Muscle of leg (tissue), 11 donors: ENCODE results near the gene HOXB2. TPM values are rescaled to one million over a fixed set of nuclear protein-coding genes. Genes with fewer than 3 reads are reported as not detected.

Experiments
- DNase-seq: peaks from one replicate; pipeline ENCODE4 v3.0.0; 2013
- H3K27ac ChIP-seq: one replicate; pipeline ENCODE4 v1.5.1; 2013; ENCODE audit warnings: mild to moderate bottlenecking, low read length, control low read depth
- H3K27me3 ChIP-seq: one replicate; pipeline ENCODE4 v1.6.1; 2013; ENCODE audit warnings: low read length; ENCODE audit not compliant: control insufficient read depth, insufficient read depth
- H3K36me3 ChIP-seq: one replicate; pipeline ENCODE4 v1.6.1; 2013; ENCODE audit warnings: low read length; ENCODE audit not compliant: control insufficient read depth, insufficient read depth
- H3K4me1 ChIP-seq: one replicate; pipeline ENCODE4 v1.6.1; 2013; ENCODE audit warnings: low read length; ENCODE audit not compliant: control insufficient read depth, insufficient read depth
- H3K4me3 ChIP-seq: one replicate; pipeline ENCODE4 v1.5.1; 2013; ENCODE audit warnings: low read length, control low read depth
- H3K9me3 ChIP-seq: replicated peaks from 2 replicates; pipeline ENCODE4 v1.6.1; 2013; ENCODE audit warnings: low read depth, low read length; ENCODE audit not compliant: control insufficient read depth
- WGBS: methylation state at CpG from one replicate; pipeline ENCODE4 v1.1.5; 2013; ENCODE audit warnings: missing lambda C conversion rate; ENCODE audit not compliant: insufficient coverage; 5-methylcytosine and 5-hydroxymethylcytosine counted together
- polyA plus RNA-seq, 8 donors: library from polyadenylated mRNA; unstranded; fragments of 120-200 nt; gene quantifications; one replicate each; pipeline versions ENCODE4 v1.2.1 to v1.2.3, GENCODE V29; 2013; ENCODE audit warnings: inconsistent platforms in 1 of 8, low replicate concordance in 1 of 8; ENCODE audit not compliant: insufficient read length in 8 of 8, insufficient read depth in 1 of 8
- total RNA-seq: library from RNA; stranded (reverse); fragments of 120-200 nt; gene quantifications from one replicate; pipeline ENCODE4 v1.2.4, GENCODE V29; 2013

Gene HOXB2
- total and polyA plus RNA-seq, 9 donors = 2.7 to 14.2 (median 10.0) TPM

DNA sequence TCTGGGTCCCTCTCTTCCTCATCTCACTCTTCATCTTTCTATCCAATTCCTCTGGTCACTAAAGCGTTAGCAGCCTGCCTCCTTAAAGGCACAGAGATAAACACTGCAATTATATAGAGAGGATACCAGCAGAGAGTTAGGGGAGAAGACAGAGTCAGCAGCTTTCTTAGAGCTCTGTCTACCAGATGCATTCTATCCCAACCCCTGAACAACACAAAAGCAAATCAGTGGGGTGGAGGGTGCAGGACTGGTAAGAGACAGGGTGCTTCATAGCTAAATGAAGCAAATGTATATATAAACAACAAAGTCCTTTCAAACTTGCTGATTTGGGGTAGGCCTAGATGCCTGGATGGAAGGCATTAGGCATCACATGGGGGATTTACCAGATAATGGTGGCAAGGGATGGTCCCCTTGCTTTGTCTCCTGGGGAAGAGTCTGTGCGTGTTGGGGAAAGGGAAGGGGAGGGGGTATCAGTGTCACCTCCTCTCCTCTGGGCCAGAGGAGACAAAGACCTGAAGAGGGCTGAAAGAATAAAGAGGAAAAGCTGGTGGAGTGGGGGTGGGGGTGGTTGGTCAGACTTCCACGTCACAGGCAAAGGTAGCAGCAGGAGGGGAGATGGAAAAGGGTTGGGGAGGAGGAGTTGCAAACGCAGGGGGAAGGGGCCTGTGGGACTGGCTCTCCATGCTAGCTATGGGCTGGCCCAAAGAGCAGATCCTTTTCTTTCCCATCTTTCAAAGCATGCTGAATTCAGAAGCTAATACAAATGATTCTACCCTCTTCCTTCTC, 21.2 kb upstream of the HOXB2 start:
- Histone ChIP-seq H3K27me3 (peaks cover 96% of the 10 kb centered on the region), H3K4me3 (no peak overlapping the region), H3K9me3 (no peaks in the 10 kb centered on the region), H3K4me1 (peaks cover 29% of the 10 kb centered on the region), H3K27ac (no peak overlapping the region), H3K36me3 (no peaks in the 10 kb centered on the region)
- 46% methylated on average over 2 of the region's 4 CpGs for WGBS
- DNase-seq = no peak

DNA sequence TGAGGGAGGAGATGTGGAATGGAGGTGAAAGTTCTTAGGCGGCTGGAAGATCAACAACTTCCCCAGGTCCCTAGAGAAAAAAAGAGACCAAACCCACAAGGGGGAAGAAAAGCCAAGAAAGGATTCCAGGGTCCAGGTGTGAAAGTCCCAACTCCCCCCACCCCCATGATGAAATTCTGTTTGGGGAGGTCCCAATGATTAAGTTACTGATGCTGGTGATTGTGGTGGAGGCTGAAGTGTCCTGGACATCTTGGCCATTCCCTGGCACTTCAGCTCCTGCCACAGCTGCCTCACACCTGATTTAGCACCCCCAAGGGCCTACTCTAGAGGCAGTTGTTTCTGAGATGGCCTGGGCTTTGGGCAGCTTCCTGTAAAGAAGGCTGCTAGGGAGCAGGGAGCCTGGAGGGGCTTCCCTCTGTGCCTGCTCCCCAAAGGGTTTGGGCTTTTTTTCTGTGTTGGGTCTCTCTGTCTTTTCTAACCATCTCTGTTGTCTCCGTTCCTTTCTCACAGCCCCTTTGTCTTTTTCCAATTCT, 20.2 kb upstream of the HOXB2 start:
- DNase-seq = no peak
- WGBS = no CpG with 5 or more reads among the region's 2 CpGs
- Histone ChIP-seq H3K4me3 (peak overlapping the region; percentile 48), H3K9me3 (no peaks in the 10 kb centered on the region), H3K27me3 (peaks cover 94% of the 10 kb centered on the region), H3K4me1 (peaks cover 20% of the 10 kb centered on the region), H3K27ac (peak overlapping the region; percentile 38), H3K36me3 (no peaks in the 10 kb centered on the region)

DNA sequence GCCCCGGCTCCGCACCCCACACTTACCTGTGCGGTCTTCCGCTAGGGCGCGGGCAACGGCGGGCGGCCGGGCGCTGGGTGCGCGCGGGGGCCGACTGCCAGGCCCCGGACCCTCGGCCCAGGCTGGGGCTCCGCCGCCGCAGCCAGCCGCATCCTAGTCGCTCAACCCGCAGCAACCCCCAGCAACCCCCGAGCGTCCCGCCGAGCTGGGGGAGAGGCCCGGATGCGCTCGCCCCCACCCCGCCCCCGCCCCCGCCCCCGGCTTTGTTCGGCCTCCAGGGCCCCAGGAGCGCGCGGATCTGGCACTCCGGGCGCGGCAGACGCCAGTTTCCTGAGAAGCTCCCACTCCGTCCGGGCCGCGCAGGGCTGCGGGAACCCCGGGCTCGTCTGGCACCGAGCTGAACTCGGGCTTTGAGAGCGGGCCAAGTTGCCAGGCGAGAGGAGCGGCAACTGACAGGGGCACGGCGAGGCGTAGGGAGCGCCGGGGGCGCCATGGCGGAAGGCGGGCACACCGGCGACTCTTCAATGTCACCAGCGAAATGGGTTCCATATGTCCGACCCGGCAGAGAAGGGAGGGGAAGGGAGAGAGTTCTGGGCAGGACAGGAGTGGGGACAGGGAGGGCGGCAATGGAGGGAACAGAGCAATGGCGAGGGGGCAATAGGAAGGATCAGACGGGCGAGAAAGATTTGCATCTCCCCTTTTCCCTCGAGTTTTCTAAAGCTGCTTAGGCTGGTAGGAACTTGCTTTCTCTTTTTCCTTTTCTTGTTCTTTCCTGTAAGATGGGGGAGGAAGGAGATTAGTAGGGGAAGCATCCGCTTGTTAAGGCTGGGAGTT, 19.5 kb upstream of the HOXB2 start:
- no peak for DNase-seq
- H3K27me3 ChIP-seq = peaks cover 94% of the 10 kb centered on the region
- WGBS = 7% methylated on average over 56 of the region's 73 CpGs

GRCh38 chr17:48563867-48564187, 18.9 kb upstream of the HOXB2 start:
- no peak overlapping the region for H3K27ac ChIP-seq
- no peaks in the 10 kb centered on the region for H3K36me3 ChIP-seq
- 8% methylated on average over 9 of the region's 10 CpGs for WGBS
- no peak for DNase-seq
- H3K27me3 ChIP-seq = peaks cover 94% of the 10 kb centered on the region
- H3K4me3 ChIP-seq = peak overlapping the region; percentile 48
- H3K9me3 ChIP-seq = no peaks in the 10 kb centered on the region
- H3K4me1 ChIP-seq = peaks cover 17% of the 10 kb centered on the region

More for the DNA sequence above, 19.5 kb upstream of the HOXB2 start:
- H3K9me3 ChIP-seq = no peaks in the 10 kb centered on the region
- H3K4me3 ChIP-seq = peak overlapping the region; percentile 48
- peak overlapping the region; percentile 38 for H3K27ac ChIP-seq
- H3K36me3 ChIP-seq = no peaks in the 10 kb centered on the region
- peaks cover 20% of the 10 kb centered on the region for H3K4me1 ChIP-seq

DNA sequence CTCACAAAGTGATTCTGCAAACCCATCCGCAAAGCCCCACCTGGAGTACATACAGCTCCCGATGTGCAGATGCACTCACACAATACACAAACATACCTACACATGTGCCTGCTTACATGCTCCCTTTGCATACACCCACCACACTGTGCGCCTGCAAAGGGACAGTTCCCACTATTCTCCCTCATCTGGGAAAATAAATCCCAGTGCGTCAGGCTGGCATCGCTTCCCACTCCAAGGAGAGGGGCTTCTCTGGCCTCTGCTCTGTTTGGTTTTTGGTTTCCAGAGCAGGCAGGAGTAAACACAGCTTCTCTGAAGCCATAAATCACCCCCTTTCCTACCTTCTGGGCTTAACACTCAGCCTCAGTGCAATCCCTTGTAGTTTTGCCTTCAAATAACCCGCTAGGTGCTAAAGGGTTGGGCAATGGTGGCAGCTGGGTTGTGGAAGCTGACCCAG, 18.5 kb upstream of the HOXB2 start:
- 45% methylated on average over 5 of the region's 6 CpGs for WGBS
- H3K4me1 ChIP-seq = peaks cover 17% of the 10 kb centered on the region
- H3K36me3 ChIP-seq = no peaks in the 10 kb centered on the region
- no peaks in the 10 kb centered on the region for H3K9me3 ChIP-seq
- peaks cover 94% of the 10 kb centered on the region for H3K27me3 ChIP-seq
- H3K4me3 ChIP-seq = peak overlapping the region; percentile 48
- DNase-seq = no peak
- no peak overlapping the region for H3K27ac ChIP-seq

DNA sequence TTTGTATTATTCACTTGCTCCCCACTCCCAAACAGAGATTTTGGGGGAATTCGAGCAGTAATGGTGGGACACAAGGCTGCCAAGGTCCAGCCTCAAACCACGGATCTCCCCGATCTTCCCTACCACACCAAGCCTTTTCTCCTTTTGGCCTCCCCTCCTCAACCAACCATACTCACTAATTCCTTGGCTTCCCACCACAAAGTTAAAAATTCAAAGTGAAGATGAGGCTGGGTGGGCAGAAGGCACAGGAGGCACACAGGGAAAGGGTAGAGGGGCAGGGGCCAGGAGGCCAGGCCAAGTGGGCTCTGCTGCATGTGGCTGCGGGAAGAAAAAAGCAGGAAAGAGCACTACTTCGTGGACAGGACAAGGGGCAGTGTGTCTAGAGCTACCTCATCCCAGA, 18.0 kb upstream of the HOXB2 start:
- H3K9me3 ChIP-seq = no peaks in the 10 kb centered on the region
- DNase-seq = no peak
- no peak overlapping the region for H3K4me3 ChIP-seq
- WGBS = 51% methylated on average over 2 of the region's 5 CpGs
- H3K27ac ChIP-seq = no peak overlapping the region
- H3K27me3 ChIP-seq = peaks cover 94% of the 10 kb centered on the region
- peaks cover 17% of the 10 kb centered on the region for H3K4me1 ChIP-seq
- H3K36me3 ChIP-seq = no peaks in the 10 kb centered on the region

DNA sequence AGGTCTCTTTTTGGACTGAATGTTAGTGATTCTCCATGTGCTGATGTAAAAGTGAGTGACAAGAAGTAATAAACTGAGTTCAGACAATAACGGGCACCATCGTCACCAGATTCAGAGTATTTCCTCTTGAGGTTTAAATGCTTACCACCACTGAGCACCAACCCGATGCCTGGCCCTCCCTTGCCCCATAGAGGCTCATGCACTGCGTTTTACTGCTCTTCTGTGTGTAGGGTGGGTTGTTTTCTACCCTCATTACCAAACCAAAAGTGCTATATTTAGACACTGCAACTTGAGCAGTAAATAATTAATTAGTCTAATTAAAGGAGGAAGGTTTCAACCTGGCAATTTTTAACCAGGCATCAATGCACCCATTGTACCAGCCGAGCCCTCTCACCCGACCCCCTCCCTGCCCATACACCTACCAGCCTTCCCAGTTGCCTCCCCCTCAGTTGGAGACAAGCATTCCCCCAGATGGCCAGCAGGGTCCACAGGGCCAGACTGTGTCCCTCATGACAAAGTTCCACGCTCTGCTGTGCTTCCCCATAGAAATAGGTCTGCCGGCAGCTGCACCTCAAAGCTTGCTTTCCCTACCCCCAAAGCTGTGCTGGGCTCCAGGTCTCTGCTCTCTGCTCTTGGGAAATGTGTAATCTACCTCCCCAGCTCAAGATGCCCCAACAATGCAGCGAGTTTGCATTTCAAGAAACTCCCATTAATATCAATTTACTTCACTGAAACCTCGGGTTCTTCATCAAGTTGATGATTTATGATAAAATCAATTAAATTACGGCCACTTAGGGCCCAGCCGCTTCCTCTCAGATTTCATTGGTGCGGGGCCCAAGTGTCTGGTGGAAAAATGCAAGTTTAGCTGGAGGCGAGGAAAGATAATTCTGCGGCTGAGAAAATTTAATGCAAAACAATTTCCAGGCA, 17.2 kb upstream of the HOXB2 start:
- peaks cover 94% of the 10 kb centered on the region for H3K27me3 ChIP-seq
- H3K4me1 ChIP-seq = peaks cover 17% of the 10 kb centered on the region
- no peaks in the 10 kb centered on the region for H3K9me3 ChIP-seq
- H3K4me3 ChIP-seq = no peak overlapping the region
- no peaks in the 10 kb centered on the region for H3K36me3 ChIP-seq
- no peak for DNase-seq
- WGBS = 44% methylated on average over 7 of the region's 15 CpGs
- H3K27ac ChIP-seq = no peak overlapping the region

DNA sequence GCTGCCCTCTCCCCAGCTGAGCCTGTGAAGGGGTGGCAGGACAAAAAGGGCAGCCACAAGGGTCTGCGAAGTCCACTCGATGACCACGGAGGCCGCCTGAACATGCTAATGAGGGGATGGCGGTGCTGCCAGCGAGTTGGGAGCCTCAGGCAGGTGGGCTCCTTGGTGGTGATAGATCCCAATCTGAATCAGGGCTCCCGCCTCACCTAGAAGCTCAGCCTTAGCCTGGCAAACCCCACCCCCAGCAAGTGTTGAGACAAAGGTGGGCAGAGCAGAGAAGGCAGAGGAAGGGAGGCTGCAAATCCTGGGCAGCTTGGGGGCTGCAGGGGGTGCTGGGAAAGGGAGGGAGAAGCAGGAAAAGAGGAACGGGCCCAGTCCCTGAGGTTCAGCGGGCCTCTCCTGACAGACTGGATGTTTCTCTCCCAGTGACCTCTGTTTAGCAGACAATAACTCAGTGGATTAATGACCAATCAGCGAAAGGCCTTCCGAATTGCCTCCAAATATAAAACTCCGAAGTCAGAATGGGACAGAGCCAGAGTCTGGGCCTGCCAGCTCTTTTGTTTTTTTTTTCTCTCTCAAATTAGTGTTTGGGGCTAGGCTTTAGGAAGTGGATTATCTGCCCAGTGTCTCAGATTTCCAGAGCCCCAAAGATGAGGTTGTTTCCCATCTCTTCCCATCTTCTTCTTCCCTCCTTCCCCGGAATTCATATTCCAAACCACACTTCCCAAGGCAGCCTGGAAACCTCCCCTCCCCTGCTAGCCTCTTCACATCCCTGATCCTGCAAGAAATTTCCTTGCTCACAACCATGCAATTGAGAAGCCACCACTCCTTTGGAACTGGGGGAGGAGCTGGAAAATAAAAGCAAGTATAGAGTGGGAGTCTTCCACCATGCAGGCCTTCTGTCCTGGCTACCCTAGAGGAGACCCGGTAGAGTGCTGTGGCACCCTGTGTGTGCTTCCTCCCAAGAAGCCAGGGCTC, 15.2 kb upstream of the HOXB2 start:
- Histone ChIP-seq H3K4me3 (no peak overlapping the region), H3K4me1 (peaks cover 18% of the 10 kb centered on the region), H3K9me3 (no peaks in the 10 kb centered on the region), H3K27me3 (peaks cover 90% of the 10 kb centered on the region), H3K36me3 (no peaks in the 10 kb centered on the region), H3K27ac (no peak overlapping the region)
- 39% methylated on average over 4 of the region's 14 CpGs for WGBS
- no peak for DNase-seq
